K562 (cell line): ENCODE data around the gene DOCK8. TPM values are rescaled to one million over a fixed set of nuclear protein-coding genes. Genes with fewer than 3 reads are reported as not detected.

Experiments used
- ADNP ChIP-seq: fragments of 200-800 bp; sonication (Bioruptor generic); IDR thresholded peaks from 2 replicates; pipeline ENCODE4 v1.6.1; 2016; ENCODE audit warnings: missing genetic modification characterization, missing compliant biosample characterization
- ARID2 ChIP-seq: fragments of 450-650 bp; IDR thresholded peaks from 2 replicates; pipeline ENCODE4 v1.6.1; 2017; ENCODE audit warnings: antibody characterized with exemption, mild to moderate bottlenecking
- BCOR ChIP-seq: fragments of 450-650 bp; IDR thresholded peaks from 2 replicates; pipeline ENCODE4 v1.6.1; 2016
- BRCA1 ChIP-seq, 2 experiments: fragments of 450-650 bp in 1 of 2; sonication (generic) in 1 of 2; formaldehyde crosslinking in 1 of 2; IDR thresholded peaks; 2 replicates each; pipeline versions ENCODE4 v1.5.0 to v1.6.1; 2017 to 2020; ENCODE audit warnings: mild to moderate bottlenecking in 1 of 2, missing genetic modification reagents in 1 of 2
- CBFA2T2 ChIP-seq: fragments of 450-650 bp; conservative IDR thresholded peaks from 2 replicates; pipeline ENCODE4 v1.6.1; 2017; ENCODE audit warnings: mild to moderate bottlenecking
- ELF4 ChIP-seq: fragments of 450-650 bp; formaldehyde crosslinking; IDR thresholded peaks from 2 replicates; pipeline ENCODE4 v1.4.0; 2022; ENCODE audit warnings: missing genetic modification characterization
- FOS ChIP-seq: IDR thresholded peaks from 3 replicates; pipeline ENCODE4 v1.6.1; 2011; ENCODE audit not compliant: insufficient read length; ENCODE audit errors: extremely low read depth
- GATAD2A ChIP-seq: fragments of 450-650 bp; IDR thresholded peaks from 2 replicates; pipeline ENCODE4 v1.6.1; 2017
- KDM1A ChIP-seq, 2 experiments: fragments of 450-650 bp; IDR thresholded peaks; 2 replicates each; pipeline ENCODE4 v1.6.1; 2016; ENCODE audit warnings: mild to moderate bottlenecking in 2 of 2
- MAFF ChIP-seq: IDR thresholded peaks from 2 replicates; pipeline ENCODE4 v1.6.1; 2012; ENCODE audit warnings: low read length, improper control_type of control experiment
- MEIS2 ChIP-seq: fragments of 450-650 bp; IDR thresholded peaks from 2 replicates; pipeline ENCODE4 v1.6.1; 2014; ENCODE audit warnings: mild to moderate bottlenecking; ENCODE audit not compliant: partially characterized antibody
- NCOA2 ChIP-seq, 2 experiments: fragments of 450-650 bp; IDR thresholded peaks; 2 replicates each; pipeline ENCODE4 v1.6.1; 2018; ENCODE audit warnings: mild to moderate bottlenecking in 2 of 2, moderate library complexity in 1 of 2; ENCODE audit not compliant: partially characterized antibody in 2 of 2
- NFYB ChIP-seq: IDR thresholded peaks from 2 replicates; pipeline ENCODE4 v1.6.1; 2011; ENCODE audit warnings: mild to moderate bottlenecking, moderate library complexity; ENCODE audit not compliant: insufficient read length; ENCODE audit errors: extremely low read depth
- POLR2A ChIP-seq: fragments of 450-650 bp; conservative IDR thresholded peaks from 2 replicates; pipeline ENCODE4 v1.6.1; 2016
- PTTG1 ChIP-seq: fragments of 450-650 bp; IDR thresholded peaks from 2 replicates; pipeline ENCODE4 v1.6.1; 2016; ENCODE audit warnings: low read depth, mild to moderate bottlenecking, missing genetic modification characterization, missing compliant biosample characterization
- RBM34 ChIP-seq: fragments of 200-400 bp; formaldehyde crosslinking; IDR thresholded peaks from 2 replicates; pipeline ENCODE4 v1.6.1; 2018; ENCODE audit warnings: low read length, borderline replicate concordance; ENCODE audit not compliant: insufficient read depth
- SMARCA5 ChIP-seq: fragments of 450-650 bp; IDR thresholded peaks from 2 replicates; pipeline ENCODE4 v1.6.1; 2016
- TARDBP ChIP-seq: fragments of 450-650 bp; IDR thresholded peaks from 2 replicates; pipeline ENCODE4 v1.6.1; 2016
- TCF3 ChIP-seq: sonication (generic); formaldehyde crosslinking; IDR thresholded peaks from 2 replicates; pipeline ENCODE4 v1.4.0; 2020; ENCODE audit warnings: mild to moderate bottlenecking, missing genetic modification reagents
- TEAD4 ChIP-seq, 2 experiments: sonication (generic) in 1 of 2; formaldehyde crosslinking in 1 of 2; IDR thresholded peaks; 2 replicates each; pipeline versions ENCODE4 v1.6.1 to v1.8.0; 2012 to 2022; ENCODE audit warnings: borderline replicate concordance in 1 of 2, inconsistent platforms in 1 of 2, low read length in 1 of 2, mild to moderate bottlenecking in 1 of 2, missing genetic modification reagents in 1 of 2
- TRIM24 ChIP-seq, 2 experiments: fragments of 450-650 bp; IDR thresholded peaks; 2 replicates each; pipeline ENCODE4 v1.6.1; 2016
- TRIM28 ChIP-seq: fragments of 450-650 bp; IDR thresholded peaks from 2 replicates; pipeline ENCODE4 v1.6.1; 2017
- UBTF ChIP-seq, 2 experiments: IDR thresholded peaks; 2 replicates each; pipeline ENCODE4 v1.6.1; 2012; ENCODE audit warnings: improper control_type of control experiment in 2 of 2, low read depth in 2 of 2, low read length in 2 of 2, borderline replicate concordance in 1 of 2
- ZNF12 ChIP-seq: sonication (generic); formaldehyde crosslinking; IDR thresholded peaks from 2 replicates; pipeline ENCODE4 v1.4.0; 2020; ENCODE audit warnings: mild to moderate bottlenecking, missing genetic modification reagents
- ZNF282 ChIP-seq: sonication (generic); formaldehyde crosslinking; IDR thresholded peaks from 2 replicates; pipeline ENCODE4 v1.8.1; 2023; ENCODE audit warnings: missing genetic modification reagents
- ZNF347 ChIP-seq: fragments of 450-650 bp; formaldehyde crosslinking; IDR thresholded peaks from 2 replicates; pipeline ENCODE4 v1.4.0; 2020; ENCODE audit warnings: low read depth, mild to moderate bottlenecking, moderate library complexity
- ZNF696 ChIP-seq: fragments of 250-450 bp; sonication (Bioruptor Pico); conservative IDR thresholded peaks from 2 replicates; pipeline ENCODE4 v1.4.0; 2020; ENCODE audit warnings: mild to moderate bottlenecking, moderate library complexity
- ZNF75A ChIP-seq: fragments of 450-650 bp; formaldehyde crosslinking; IDR thresholded peaks from 2 replicates; pipeline ENCODE4 v1.4.0; 2020; ENCODE audit warnings: mild to moderate bottlenecking
- polyA plus RNA-seq, 8 experiments: library from polyadenylated mRNA; depleted of rRNA in 4 of 8; stranded (reverse) in 5 of 8; unstranded in 3 of 8; fragments of >200 nt; fragmentation: Nextera tagmentation in 2 of 8; fragmentation: Illumina TruSeq in 1 of 8; extraction: Ambion mirVana in 2 of 8; extraction: Trizol in 1 of 8; gene quantifications; 2 replicates each; pipeline versions ENCODE4 v1.2.1 to v1.2.3, GENCODE V29; 2011 to 2014; ENCODE audit warnings: inconsistent platforms in 1 of 8, missing spikeins in 1 of 8
- total RNA-seq, 7 experiments: library from RNA; depleted of rRNA in 6 of 7; stranded (reverse); fragments of >200 nt in 6 of 7; fragmentation: Illumina TruSeq in 2 of 7; extraction: Trizol in 2 of 7; gene quantifications; 2 replicates each; pipeline versions ENCODE4 v1.2.1 to v1.2.3, GENCODE V29; 2011 to 2021; ENCODE audit warnings: low replicate concordance in 1 of 7
- TF ChIP-seq, protein P1 (sequence below): fragments of 450-650 bp; formaldehyde crosslinking; IDR thresholded peaks from 2 replicates; pipeline ENCODE4 v1.4.0; 2020; ENCODE audit warnings: mild to moderate bottlenecking

The DOCK8 gene
- total and polyA plus RNA-seq, 9 of the 15 experiments (the other 6 are each of a cell fraction or from before 2014, with no cell fraction given) = 14.4 to 53.8 (median 25.1) TPM

DNA sequence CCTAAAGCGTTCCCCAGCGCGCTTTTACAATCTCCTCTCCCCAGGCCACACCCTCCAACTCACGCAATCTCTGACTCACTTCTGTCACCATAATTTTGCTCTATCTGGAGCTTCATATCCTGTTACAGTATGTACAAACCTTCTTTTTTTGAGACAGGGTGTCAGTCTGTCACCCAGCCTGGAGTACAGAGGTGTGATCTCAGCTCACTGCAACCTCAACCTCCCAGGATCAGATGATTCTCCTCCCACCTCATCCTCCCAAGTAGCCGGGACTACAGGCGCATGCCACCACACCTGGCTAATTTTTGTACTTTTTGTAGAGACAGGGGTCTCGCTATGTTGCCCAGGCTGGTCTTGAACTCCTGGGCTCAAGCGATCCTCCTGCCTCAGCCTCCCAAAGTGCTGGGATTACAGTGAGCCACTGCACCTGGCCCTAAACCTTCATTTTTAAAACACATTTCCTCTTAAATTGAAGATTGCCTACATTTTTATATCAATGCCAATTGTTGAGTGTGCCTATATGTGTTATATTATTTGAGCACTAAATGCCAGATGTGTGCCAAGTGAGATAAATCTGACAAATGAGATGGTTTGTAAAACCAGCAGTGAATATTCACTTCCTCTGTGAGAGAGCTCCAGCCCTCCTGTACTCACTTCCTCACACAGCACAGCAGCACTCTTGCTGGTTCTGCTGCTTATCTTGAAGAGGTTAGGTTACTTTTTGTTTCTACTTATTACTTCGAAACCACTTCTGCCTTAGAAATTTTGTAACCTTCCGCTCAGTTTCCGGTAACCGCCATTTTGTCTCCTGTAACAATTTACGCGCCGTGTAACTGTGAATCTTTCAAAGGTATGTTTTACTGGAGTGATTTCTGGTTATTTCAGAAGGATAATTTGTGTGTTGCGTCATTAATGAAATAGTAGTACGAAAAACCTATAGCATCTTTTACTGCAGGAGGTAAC is 57.9 kb downstream of the DOCK8 start (continued):
- no peak for TF ChIP-seq NFYB
- peak; percentile 52; the same call in 1 of the 2 replicates for TF ChIP-seq TCF3 (CRISPR knock-in tag)
- TF ChIP-seq CBFA2T2 = no peak
- TF ChIP-seq ZNF282 (CRISPR knock-in tag) = no peak
- peak; percentile 61; the same call in 1 of the 2 replicates for TF ChIP-seq TRIM28
- no peak for TF ChIP-seq MAFF
- no peak for TF ChIP-seq ZNF12 (CRISPR knock-in tag)
- TF ChIP-seq TARDBP = no peak
- TF ChIP-seq SMARCA5 = peak; percentile 97
- TF ChIP-seq GATAD2A = no peak
- TF ChIP-seq ZNF347 (CRISPR knock-in tag) = no peak
- TF ChIP-seq NCOA2 (IDR thresholded peaks at IDR 0.05; ENCODE audit: partially characterized antibody in 2 of 2) = no peak
- TF ChIP-seq ELF4 (CRISPR knock-in tag) = no peak
- peak; percentile 32 for TF ChIP-seq FOS
- peak; percentile 92 for TF ChIP-seq BCOR
- TF ChIP-seq PTTG1 (tag) = no peak
- TF ChIP-seq ADNP (tag) = peak; percentile 84
- no peak for TF ChIP-seq ZNF696 (CRISPR knock-in tag)
- TF ChIP-seq RBM34 = no peak
- no peak for TF ChIP-seq BRCA1 (IDR thresholded peaks at IDR 0.05)
- TF ChIP-seq BRCA1 (CRISPR knock-in tag; IDR thresholded peaks at IDR 0.05) = no peak
- TF ChIP-seq UBTF (IDR thresholded peaks at IDR 0.05; ENCODE audit: borderline replicate concordance in 1 of 2, low read depth in 2 of 2, low read length in 2 of 2) = no peak
- TF ChIP-seq ZNF75A (CRISPR knock-in tag) = no peak
- TF ChIP-seq POLR2A = peak; percentile 67
- TF ChIP-seq KDM1A (IDR thresholded peaks at IDR 0.05) = peak; percentile 51 to 78
- peak; percentile 92 for TF ChIP-seq MEIS2
- TF ChIP-seq TRIM24 (IDR thresholded peaks at IDR 0.05) = peak; percentile 85 to 91
- TF ChIP-seq, protein P1, sequence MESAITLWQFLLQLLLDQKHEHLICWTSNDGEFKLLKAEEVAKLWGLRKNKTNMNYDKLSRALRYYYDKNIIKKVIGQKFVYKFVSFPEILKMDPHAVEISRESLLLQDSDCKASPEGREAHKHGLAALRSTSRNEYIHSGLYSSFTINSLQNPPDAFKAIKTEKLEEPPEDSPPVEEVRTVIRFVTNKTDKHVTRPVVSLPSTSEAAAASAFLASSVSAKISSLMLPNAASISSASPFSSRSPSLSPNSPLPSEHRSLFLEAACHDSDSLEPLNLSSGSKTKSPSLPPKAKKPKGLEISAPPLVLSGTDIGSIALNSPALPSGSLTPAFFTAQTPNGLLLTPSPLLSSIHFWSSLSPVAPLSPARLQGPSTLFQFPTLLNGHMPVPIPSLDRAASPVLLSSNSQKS (CRISPR knock-in tag) = no peak
- TF ChIP-seq ARID2 = no peak
- peak; percentile 38; the same call in 1 of the 2 replicates for TF ChIP-seq TEAD4 (IDR thresholded peaks at IDR 0.05; ENCODE audit: low read length)
- TF ChIP-seq TEAD4 (CRISPR knock-in tag; IDR thresholded peaks at IDR 0.05; ENCODE audit: borderline replicate concordance) = no peak
